Activated T-helper 1 cell treated with Interleukin-2 at 50 U/mL for 16 hours (primary cell): Measurements from ENCODE around the gene CIB4.

Experiments used
- DNase-seq: peaks from one replicate; pipeline ENCODE4 v3.0.0-alpha.2; 2020; ENCODE audit warnings: low read depth

The CIB4 gene

DNA sequence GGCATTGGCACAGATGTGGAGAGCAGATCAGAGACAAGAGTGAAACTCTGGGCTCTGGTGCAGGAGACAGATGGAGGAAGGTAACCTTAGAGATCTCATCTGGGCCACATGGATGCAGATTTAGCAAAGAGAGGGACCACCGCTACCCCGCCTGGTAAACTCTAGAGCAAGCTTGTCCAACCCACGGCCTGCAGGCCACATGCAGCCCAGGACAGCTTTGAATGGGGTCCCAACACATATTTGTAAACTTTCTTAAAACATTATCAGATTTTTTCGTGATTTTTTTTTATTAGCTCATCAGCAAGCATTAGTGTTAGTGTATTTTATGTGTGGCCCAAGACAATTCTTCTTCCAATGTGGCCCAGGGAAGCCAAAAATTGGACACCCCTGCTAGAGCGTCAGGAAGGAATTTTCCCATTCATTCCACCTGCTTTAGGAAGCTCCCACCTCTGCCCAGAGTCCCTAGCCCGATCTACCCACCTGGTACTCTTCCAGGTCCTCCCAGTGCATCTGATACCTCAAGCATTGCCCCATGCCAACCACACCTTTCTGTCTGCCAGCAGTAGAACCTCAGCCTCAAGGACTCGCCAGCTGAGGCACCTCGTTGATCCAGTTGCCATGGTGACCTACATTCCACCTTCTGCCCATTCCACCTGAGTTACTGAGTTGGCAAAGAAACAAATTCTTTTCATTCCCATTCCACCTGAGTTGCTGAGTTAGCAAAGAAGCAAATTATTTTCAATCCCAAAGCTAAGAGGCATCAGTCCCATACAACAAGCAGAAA, at the start of gene CIB4:
Gene CIB4 (minus strand): TSS at position 586 of the 784 bp plus-strand sequence. CDS start 52 bp downstream, at position 534.
- no peak for DNase-seq

DNA sequence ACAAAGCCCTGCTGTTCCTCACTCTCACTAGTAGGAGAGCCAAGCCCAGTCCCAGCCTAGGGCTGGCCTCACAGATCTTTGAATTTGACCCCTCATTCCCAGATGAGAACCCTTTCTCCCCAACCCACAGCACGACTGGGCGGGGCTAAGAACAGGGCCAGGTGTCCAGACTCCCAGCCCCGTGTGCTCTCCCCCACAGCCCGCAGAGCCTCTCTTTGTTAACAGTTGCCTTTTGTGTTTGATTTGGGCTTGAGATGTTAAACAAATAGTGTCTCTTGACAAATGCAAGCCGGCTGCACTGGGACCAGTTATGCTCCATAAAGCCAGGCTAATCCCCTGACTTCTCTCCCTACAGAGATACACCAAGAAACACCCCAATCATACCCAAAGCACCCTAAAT, 46.6 kb upstream of the CIB4 start:
- DNase-seq = no peak

DNA sequence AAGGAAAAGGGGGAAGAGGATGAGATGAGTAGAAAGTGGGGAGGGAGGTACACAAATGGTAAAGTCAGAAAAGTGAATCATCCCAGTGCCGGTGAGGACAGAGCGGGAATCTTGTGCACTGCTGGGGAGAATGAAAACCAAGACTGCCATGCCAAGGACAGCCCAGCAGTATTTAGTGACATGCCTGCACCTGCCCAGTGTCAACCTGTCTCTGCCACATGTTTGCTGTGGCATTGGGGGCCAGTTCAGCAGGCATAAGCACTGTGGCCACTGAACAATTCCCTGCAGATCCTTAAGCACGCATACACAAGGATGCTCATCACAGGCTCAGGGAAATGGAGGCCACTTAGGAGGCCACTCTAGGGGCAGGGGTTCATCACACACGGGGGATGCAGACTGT, 46.2 kb upstream of the CIB4 start:
- no peak for DNase-seq

DNA sequence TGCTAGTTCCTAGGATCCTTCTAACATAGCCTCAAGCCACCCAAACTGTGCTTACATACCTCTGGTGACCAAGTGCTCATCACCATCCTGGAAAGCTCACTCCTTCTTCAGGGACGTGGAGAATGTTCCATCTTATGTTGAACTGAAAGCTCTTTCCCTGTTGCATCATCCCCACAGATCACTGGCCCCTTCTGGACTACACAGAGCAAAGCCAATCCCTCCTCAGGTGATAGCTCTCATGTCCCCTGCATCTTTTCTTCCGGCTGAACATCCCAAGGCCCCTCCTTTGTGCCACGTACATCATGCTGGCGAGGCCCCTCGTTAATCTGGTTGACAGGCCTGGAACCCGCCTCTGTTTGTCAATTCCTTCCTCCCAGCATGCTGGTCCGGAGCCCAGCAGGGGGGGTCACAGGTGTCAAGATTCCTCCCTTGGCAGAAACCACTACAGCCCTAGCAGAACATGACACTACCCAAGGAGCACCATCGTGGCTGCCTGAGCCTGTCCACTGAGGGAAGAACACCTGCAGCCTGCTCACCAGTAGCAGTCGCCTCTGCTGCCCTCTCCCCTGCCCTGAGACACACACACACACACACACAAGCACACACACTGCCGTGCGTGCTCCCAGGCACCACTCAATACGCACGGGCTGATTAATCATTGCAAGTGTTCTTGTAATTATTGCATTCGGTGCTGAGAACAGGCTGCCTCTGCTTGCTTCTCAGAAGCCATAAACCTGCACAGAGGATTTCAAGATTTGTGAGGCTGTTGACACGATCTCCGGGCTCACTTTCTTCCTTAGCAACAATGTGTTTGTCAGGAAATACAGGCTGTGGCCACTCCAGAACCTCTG, 45.0 kb upstream of the CIB4 start:
- DNase-seq = no peak

GRCh38 chr2:26685341-26685740, 44.2 kb upstream of the CIB4 start:
- no peak for DNase-seq

GRCh38 chr2:26683583-26683982, 42.4 kb upstream of the CIB4 start:
- no peak for DNase-seq

DNA sequence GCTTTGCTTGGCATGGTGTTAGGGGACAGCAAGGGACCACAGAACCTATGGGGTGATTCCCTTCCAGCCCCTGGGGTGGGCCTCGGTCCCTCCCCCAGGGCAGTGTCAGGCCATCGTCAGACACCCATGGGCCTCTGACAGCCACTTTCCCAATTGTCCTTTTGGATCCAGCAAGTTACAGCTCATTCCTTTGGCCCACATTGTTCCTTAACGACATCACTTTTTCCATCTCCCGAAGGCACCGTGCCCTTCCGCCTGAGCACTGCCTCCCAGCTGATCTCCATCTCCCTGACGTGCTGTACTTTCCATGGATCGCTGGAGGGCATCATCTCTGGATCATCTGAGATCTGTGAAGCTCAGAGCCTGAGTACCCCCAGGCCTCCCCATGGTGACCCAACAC, 41.0 kb upstream of the CIB4 start:
- no peak for DNase-seq

GRCh38 chr2:26681656-26682055, 40.5 kb upstream of the CIB4 start:
- no peak for DNase-seq

DNA sequence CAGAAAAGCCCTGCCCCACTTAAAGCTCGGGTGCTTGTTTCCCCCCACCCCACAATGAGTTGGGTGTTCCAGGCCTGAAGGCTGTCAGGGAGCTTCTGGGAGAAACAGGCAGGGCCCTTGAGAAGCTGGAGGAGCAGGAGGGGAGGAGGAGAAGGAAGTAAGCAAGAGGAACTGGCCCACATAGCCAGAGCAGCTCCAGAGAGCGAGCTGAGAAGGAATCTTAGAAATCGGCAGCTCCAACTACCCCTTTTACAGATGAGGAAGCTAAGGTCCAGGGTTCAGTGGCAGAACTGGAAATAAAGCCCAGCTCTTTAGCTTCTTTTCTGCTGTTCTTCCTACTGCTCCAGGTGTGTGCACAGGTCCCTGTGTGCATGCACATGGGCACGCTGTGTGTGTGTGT, 38.7 kb upstream of the CIB4 start:
- no peak for DNase-seq

DNA sequence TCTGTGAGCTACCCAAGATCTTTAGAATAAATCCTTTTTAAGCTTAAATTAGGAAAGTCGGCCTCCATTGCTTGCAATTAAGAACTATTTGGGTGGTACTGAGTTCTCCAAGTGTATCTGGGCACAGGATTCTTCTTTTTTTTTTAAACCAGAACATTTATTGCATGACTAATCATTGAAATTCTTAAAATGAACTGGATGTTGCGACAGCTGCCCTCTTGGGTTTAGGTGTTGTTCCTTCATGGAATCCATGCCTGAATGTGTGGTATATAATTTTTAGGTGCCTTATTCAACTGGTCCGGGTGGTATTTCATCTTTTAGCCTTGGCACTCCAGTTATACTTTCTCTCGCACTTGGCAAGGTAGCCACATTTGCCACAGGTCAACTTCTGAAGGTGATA, 36.9 kb upstream of the CIB4 start:
- DNase-seq = no peak

- no peak for DNase-seq
Observed at GRCh38 chr2:26675651-26676255, 34.6 kb upstream of the CIB4 start.

GRCh38 chr2:26674771-26675170, 33.6 kb upstream of the CIB4 start:
- DNase-seq = no peak

- DNase-seq = no peak
Observed at GRCh38 chr2:26674002-26674751, 33.0 kb upstream of the CIB4 start.

- no peak for DNase-seq
Observed at GRCh38 chr2:26672818-26673393, 31.7 kb upstream of the CIB4 start.

DNA sequence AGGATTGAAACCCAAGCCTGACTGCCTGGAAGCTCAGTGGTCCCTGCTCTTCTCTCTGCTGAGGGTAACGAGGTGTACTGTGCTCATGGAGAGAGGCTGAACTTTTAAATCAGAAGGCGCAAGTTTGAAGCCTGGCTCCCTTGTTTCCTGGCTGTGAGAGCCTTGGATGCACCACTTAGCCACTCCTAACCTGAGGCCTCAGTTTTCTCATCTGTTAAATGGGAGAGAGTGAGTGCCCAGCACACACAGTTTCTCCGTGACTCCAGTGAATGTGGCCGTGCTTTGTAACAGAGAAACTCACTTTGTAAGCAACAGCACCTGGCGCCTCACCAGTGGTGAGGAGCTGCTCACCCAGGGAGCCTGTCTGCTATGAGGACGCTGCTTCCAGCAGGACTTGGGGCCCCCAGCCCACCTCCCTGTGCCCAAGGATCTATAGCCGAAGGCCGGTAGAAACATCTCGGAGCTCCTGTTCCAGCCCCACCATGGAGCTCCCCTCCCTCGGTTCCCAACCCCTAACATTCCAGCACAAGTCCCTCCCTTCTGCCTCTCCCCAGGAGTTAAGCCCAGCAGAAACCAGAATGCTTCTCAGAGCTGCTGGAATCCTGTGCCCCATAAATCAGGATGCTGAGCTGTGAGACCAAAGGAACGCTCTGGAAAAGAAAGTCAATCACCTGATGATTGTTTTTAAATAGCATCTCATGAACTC, 31.1 kb upstream of the CIB4 start:
- no peak for DNase-seq

DNA sequence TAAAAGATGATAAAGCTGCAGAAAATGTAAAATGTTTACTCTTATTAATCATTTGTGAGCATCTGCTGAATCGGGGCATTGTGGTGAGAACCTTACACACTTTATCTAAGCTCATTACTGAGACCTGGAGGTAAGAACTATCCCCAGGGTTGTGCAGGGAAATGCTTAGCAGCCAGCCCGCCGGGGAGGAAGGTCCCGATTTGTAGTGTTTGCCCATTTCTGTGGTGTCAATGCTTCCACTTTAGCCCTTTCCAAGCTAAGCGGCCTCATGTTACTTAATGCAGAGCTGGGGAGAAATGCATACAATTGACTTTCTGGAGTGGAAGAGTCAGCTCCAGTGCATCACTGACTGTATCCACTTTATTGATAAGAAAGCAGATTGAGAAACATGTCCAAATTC, 30.5 kb upstream of the CIB4 start:
- no peak for DNase-seq

DNA sequence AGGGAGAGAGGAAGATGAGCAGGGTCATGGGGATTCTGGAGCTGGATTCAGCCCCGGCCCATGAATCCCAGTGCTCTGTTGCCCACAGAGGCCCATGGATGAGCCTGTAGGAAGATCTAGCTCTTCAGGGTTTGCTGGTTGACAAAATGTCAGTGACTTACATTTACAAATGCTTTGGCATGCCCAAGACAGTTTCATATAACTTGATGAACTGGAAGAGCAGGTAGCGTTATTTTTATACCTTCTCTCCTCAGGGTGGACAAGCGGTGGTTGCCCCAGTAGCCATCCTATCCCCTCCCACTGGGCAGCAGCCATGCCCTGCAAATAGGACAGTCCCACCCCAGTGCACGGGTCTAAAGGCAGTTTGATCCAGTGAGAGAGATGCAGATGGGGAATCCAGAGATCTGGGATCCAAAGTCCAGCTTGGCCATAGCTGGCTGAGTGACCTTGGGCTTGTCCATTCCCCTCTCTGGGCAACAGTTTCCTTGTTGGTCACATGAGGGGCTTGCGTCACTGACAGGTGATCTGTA, 29.8 kb upstream of the CIB4 start:
- DNase-seq = no peak

GRCh38 chr2:26670171-26670570, 29.0 kb upstream of the CIB4 start:
- DNase-seq = no peak

DNA sequence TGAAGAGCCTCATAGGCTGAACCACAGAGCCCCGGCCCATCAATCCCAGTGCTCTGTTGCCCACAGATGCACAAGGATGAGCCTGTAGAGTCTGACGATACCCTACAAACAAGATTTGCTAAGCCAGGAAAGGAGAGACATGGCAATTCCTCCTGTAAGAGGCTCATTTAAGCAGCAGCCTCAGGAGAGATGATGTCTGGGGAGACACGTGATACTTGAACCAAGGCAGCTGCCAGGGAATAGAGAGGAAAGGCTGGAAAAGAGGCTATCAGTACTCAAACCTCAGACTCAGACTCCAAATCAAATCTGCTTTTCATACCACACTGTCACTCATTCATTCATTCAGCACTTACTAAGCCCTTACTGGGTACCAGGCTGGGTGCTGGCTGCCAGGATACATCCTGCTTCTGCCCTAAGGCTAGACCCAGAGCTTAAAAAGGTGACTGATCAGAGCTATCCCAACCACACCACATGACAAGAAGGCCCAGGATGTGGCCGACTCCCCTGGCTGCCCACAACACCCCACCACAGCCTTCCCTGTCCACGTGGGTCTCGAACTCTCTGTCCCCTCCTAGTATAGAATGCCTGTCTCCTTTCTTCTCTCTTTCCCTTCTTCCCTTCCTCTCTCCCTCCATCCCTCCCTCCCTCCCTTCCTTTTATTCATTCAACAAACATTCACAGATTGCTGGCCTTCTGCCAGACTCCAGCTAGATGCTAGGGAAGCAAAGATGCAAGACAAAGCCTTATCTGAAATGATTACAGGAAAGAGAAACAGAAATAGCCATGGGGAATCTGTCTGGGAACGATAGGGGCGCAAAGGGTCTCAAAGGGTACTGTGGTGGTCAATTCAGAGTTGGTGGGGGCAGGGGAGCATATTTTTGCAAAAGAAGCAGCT, 27.9 kb upstream of the CIB4 start:
- DNase-seq = no peak

DNA sequence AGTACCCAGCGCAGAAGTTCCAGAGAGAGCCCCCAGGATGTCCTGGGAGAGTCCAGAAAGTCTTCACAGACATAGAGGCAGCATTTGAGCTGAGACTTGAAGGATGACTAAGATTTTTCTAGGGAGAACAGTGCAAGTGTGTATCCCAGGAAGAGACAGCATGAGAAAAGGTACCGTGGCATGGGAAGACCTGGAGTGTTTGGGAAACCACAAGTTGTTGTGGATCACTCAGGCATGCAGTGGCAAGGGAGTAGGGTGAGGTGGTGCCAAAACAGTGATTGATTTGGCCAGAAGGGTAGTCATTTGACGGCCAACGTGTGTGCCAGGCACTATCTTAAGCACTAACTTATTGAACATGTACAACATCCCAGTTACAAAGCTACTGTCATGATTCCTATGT, 26.9 kb upstream of the CIB4 start:
- no peak for DNase-seq
